HEK293T (cell line): Measurements from ENCODE around the gene PRKACB.
"Not testable (repeated sequence)": the region's sequence is repeated elsewhere in the genome, so short reads cannot be mapped to it uniquely, and the experiment has no call there.

Source experiments
- CTCF ChIA-PET: fragments of 350-600 bp; formaldehyde crosslinking; extraction: SDS; loops from one replicate; lab custom pipeline; 2021; ENCODE audit warnings: antibody characterized with exemption, inconsistent platforms; lab: Yijun Ruan, JAX
- POLR2A ChIA-PET: fragments of 350-600 bp; formaldehyde crosslinking; extraction: SDS; loops from one replicate; lab custom pipeline; 2020; ENCODE audit warnings: antibody characterized with exemption, inconsistent platforms; lab: Yijun Ruan, JAX
- DNase-seq: peaks from one replicate; pipeline ENCODE4 v3.0.0; 2012; ENCODE audit warnings: mixed read lengths; ENCODE audit errors: extremely low spot score
- ARNT ChIP-seq: fragments of 450-650 bp; IDR thresholded peaks from 2 replicates; pipeline ENCODE4 v1.6.1; 2017; ENCODE audit warnings: mild to moderate bottlenecking
- BHLHE40 ChIP-seq: fragments of 450-650 bp; IDR thresholded peaks from 2 replicates; pipeline ENCODE4 v1.6.1; 2016; ENCODE audit warnings: mild to moderate bottlenecking, moderate library complexity, borderline replicate concordance
- CTBP1 ChIP-seq: fragments of 450-650 bp; IDR thresholded peaks from 2 replicates; pipeline ENCODE4 v1.6.1; 2016; ENCODE audit warnings: borderline replicate concordance
- ELF4 ChIP-seq: fragments of 450-650 bp; IDR thresholded peaks from 2 replicates; pipeline ENCODE4 v1.6.1; 2017; ENCODE audit warnings: antibody characterized with exemption
- FOXA1 ChIP-seq: fragments of 450-650 bp; IDR thresholded peaks from 2 replicates; pipeline ENCODE4 v1.6.1; 2016; ENCODE audit warnings: mild to moderate bottlenecking
- FOXK2 ChIP-seq: fragments of 450-650 bp; IDR thresholded peaks from 2 replicates; pipeline ENCODE4 v1.6.1; 2016; ENCODE audit warnings: mild to moderate bottlenecking
- FOXM1 ChIP-seq: fragments of 450-650 bp; IDR thresholded peaks from 2 replicates; pipeline ENCODE4 v1.6.1; 2017; ENCODE audit warnings: mild to moderate bottlenecking, borderline replicate concordance
- HDGF ChIP-seq: fragments of 450-650 bp; IDR thresholded peaks from 2 replicates; pipeline ENCODE4 v1.6.1; 2017; ENCODE audit warnings: antibody characterized with exemption, borderline replicate concordance
- L3MBTL2 ChIP-seq: fragments of 450-650 bp; conservative IDR thresholded peaks from 2 replicates; pipeline ENCODE4 v1.6.1; 2016; ENCODE audit warnings: mild to moderate bottlenecking
- LEF1 ChIP-seq: fragments of 450-650 bp; IDR thresholded peaks from 2 replicates; pipeline ENCODE4 v1.6.1; 2017; ENCODE audit warnings: mild to moderate bottlenecking, borderline replicate concordance
- NFRKB ChIP-seq: fragments of 450-650 bp; IDR thresholded peaks from 2 replicates; pipeline ENCODE4 v1.6.1; 2016; ENCODE audit warnings: mild to moderate bottlenecking, moderate library complexity
- SP1 ChIP-seq: fragments of 450-650 bp; IDR thresholded peaks from 2 replicates; pipeline ENCODE4 v1.6.1; 2017
- SUZ12 ChIP-seq: fragments of 450-650 bp; IDR thresholded peaks from 2 replicates; pipeline ENCODE4 v1.6.1; 2016; ENCODE audit warnings: mild to moderate bottlenecking
- TARDBP ChIP-seq: fragments of 450-650 bp; IDR thresholded peaks from 2 replicates; pipeline ENCODE4 v1.6.1; 2016
- ZNF384 ChIP-seq: fragments of 450-650 bp; IDR thresholded peaks from 2 replicates; pipeline ENCODE4 v1.6.1; 2016
- TF ChIP-seq, protein P1 (sequence below): fragments of 450-650 bp; IDR thresholded peaks from 2 replicates; pipeline ENCODE4 v1.6.1; 2016

Gene PRKACB

DNA sequence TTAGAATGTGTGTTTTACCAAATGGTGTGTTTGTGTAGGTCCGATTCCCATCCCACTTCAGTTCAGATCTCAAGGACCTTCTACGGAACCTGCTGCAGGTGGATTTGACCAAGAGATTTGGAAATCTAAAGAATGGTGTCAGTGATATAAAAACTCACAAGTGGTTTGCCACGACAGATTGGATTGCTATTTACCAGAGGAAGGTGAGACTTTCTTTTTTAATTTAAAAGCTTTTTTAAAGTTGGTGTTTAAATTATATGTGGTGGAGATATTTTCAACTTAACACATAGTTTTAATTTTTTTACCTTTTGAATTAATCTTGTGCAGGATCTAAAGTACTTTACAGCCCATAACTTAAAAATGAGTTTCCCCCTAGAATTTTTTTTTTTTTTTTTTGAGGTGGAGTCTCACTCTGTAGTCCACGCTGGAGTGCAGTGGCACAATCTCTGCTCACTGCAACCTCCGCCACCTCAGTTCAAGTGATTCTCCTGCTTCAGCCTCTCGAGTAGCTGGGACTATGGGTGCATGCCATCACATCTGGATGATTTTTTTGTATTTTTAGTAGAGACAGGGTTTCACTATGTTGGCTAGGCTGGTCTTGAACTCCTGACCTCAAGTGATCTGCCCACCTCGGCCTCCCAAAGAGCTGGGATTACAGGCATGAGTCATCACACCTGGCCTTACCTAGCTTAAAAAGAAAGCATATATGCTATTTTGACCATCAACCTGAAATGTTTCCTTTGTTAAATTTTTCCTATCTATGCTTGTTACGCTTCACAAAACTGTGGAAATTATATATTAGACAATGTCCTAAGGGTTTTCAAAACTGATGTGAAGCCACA is 70.3 kb downstream of the PRKACB start:
- POLR2A ChIA-PET = no interaction called here

DNA sequence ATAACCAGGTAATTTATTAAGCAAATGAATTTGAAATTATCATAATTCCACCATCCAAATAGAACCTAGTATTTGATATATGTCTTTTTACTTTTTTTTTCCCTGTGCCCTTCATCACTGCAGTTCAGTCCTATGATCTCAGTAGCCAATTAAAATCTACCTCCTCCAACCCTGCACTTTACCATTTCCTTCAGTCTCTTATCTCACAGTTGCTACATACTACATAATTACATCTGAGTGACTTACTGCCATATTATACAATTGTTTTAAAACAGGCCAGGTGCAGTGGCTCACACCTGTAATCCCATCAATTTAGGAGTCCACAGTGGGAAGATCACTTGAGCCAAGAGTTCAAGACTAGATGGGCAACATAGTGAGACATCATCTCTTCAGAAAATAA is 73.2 kb downstream of the PRKACB start:
- POLR2A ChIA-PET = no interaction called here
- CTCF ChIA-PET = no interaction called here
- TF ChIP-seq ELF4 (no peak), NFRKB (no peak), LEF1 (no peak), BHLHE40 (no peak), FOXM1 (no peak), FOXK2 (no peak), L3MBTL2 (no peak), TARDBP (no peak)
- DNase-seq = no peak

More for the DNA sequence above, 70.3 kb downstream of the PRKACB start:
- TF ChIP-seq FOXM1 (no peak), ARNT (no peak), L3MBTL2 (no peak), TARDBP (no peak), LEF1 (no peak)
- DNase-seq = no peak
- CTCF ChIA-PET = no interaction called here

DNA sequence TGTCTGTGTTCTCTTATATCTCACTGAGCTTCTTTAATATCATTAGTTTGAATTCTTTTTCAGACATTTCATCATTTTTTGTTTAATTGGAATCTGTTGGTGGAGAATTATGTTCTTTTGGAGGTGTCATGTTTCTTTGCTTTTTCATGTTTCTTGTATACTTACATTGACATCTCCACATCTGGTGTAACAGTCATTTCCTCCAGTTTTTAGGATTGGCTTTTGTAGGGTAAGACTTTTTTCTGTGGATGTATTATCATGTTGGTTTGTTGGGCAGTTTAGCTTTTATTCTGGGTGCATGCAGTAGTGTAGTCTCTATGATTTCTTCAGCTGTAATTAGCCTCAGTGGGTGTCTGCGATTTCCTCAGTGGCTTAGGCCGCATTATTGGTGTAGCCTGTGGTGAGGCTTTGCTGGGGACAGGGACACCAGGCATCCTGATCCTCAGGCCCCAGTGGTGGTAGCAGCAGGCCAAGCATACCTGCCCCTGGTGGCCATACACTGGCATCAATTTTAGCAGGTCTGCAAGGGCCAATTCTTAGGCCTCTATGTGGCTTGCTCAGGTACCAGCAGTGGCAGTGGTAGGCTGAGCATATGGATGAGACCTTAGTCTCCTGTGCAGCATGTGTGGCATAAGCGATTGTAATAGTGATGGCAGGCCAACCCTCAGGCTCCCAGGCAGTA is 79.8 kb downstream of the PRKACB start:
- ChIA-PET POLR2A (no interaction called here), CTCF (no interaction called here)
- TF ChIP-seq NFRKB (no peak), CTBP1 (no peak), TARDBP (no peak), BHLHE40 (no peak), L3MBTL2 (no peak), ARNT (no peak), ZNF384 (no peak), LEF1 (no peak), FOXM1 (no peak)
- TF ChIP-seq, protein P1, sequence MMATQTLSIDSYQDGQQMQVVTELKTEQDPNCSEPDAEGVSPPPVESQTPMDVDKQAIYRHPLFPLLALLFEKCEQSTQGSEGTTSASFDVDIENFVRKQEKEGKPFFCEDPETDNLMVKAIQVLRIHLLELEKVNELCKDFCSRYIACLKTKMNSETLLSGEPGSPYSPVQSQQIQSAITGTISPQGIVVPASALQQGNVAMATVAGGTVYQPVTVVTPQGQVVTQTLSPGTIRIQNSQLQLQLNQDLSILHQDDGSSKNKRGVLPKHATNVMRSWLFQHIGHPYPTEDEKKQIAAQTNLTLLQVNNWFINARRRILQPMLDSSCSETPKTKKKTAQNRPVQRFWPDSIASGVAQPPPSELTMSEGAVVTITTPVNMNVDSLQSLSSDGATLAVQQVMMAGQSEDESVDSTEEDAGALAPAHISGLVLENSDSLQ = no peak
- no peak for DNase-seq

DNA sequence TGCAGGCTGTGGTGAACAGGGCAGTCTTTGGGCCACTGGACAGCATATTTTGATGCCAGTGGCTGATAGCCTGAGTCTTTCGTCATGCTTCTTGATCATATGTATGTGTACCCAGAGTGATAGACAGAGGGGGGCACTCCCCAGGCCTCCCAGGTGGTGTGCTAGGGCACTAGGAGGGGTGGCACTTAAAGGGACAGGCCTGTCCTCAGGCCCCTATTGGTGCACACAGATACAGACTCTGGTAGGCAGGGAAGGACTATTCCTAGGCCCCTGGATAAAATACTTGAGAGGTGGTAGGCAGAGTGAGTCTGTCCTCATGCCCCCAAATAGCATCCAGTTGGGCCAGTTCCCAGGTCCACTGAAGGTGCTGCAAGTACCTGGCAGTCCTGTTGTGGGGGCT is 80.8 kb downstream of the PRKACB start:
- POLR2A ChIA-PET = no interaction called here

DNA sequence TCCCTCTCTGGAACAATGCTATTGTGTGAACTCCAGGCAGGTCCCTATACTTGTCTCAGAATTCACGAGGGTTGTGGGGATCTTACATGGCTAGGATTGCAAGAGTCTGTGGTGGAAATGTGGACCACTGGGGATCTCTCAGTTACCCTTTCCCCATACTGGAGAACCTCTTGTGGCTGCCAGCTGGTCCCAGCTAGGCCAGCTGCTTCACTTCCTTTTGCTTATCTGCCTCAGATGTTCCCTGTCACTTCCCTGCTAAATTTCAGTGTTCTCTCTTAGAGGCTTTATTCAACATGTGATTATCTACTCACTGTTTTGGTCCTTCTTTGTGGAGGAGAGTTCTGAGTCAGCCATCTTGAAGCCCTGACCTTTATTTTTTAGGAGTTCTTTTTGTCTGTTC is 81.6 kb downstream of the PRKACB start:
- TF ChIP-seq BHLHE40 (no peak), TARDBP (no peak), NFRKB (no peak), ARNT (no peak), ZNF384 (no peak), FOXM1 (no peak), ELF4 (no peak), SUZ12 (no peak), SP1 (no peak), L3MBTL2 (no peak), CTBP1 (no peak), FOXK2 (no peak), FOXA1 (no peak)
- TF ChIP-seq, protein P1 = no peak
- ChIA-PET POLR2A (no interaction called here), CTCF (no interaction called here)
- no peak for DNase-seq

More for the DNA sequence above, 80.8 kb downstream of the PRKACB start:
- TF ChIP-seq SUZ12 = no peak
- TF ChIP-seq TARDBP = no peak
- no peak for TF ChIP-seq CTBP1
- TF ChIP-seq ARNT = no peak
- TF ChIP-seq HDGF = no peak
- TF ChIP-seq BHLHE40 = no peak
- TF ChIP-seq LEF1 = no peak
- no peak for TF ChIP-seq FOXK2
- TF ChIP-seq FOXA1 = no peak
- TF ChIP-seq NFRKB = no peak
- no peak for TF ChIP-seq L3MBTL2
- TF ChIP-seq, protein P1 = no peak
- TF ChIP-seq ELF4 = no peak
- TF ChIP-seq SP1 = no peak
- no peak for TF ChIP-seq ZNF384
- no peak for TF ChIP-seq FOXM1
- CTCF ChIA-PET = no interaction called here
- no peak for DNase-seq

DNA sequence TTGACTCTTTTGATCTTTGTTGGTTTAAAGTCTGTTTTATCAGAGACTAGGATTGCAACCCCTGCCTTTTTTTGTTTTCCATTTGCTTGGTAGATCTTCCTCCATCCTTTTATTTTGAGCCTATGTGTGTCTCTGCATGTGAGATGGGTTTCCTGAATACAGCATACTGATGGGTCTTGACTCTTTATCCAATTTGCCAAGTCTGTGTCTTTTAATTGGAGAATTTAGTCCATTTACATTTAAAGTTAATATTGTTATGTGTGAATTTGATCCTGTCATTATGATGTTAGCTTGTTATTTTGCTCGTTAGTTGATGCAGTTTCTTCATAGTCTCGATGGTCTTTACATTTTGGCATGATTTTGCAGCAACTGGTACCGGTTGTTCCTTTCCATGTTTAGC is 88.6 kb downstream of the PRKACB start:
- POLR2A ChIA-PET, CTCF ChIA-PET, DNase-seq: not testable (repeated sequence)
